Measurements from ENCODE around the gene NTM.

Gene NTM

GRCh38 chr11:131454490-131454889 is 84.1 kb downstream of the NTM start:
- TF ChIP-seq CTCF (conservative IDR thresholded peaks at IDR 0.05; ENCODE audit: low read length): no peak
- DNase-seq (ENCODE audit: low read depth): no peak

GRCh38 chr11:131454989-131455388 is 84.6 kb downstream of the NTM start:
- no peak for TF ChIP-seq CTCF (conservative IDR thresholded peaks at IDR 0.05; ENCODE audit: low read length)
- no peak overlapping the region for H3K4me3 ChIP-seq (ENCODE audit: low read length)
- DNase-seq (ENCODE audit: low read depth): no peak

More at GRCh38 chr11:131454490-131454889, 84.1 kb downstream of the NTM start:
- no peak overlapping the region for H3K4me3 ChIP-seq (ENCODE audit: low read length)

GRCh38 chr11:131455843-131456704 is 85.7 kb downstream of the NTM start:
- TF ChIP-seq CTCF (conservative IDR thresholded peaks at IDR 0.05; ENCODE audit: low read length): no peak

GRCh38 chr11:131457163-131457562 is 86.7 kb downstream of the NTM start:
- DNase-seq (ENCODE audit: low read depth): no peak
- TF ChIP-seq CTCF (conservative IDR thresholded peaks at IDR 0.05; ENCODE audit: low read length): no peak
- no peak overlapping the region for H3K4me3 ChIP-seq (ENCODE audit: low read length)

More at GRCh38 chr11:131455843-131456704, 85.7 kb downstream of the NTM start:
- DNase-seq (ENCODE audit: low read depth): no peak
- H3K4me3 ChIP-seq (ENCODE audit: low read length): no peak overlapping the region

- DNase-seq (ENCODE audit: low read depth): no peak
- no peak for TF ChIP-seq CTCF (conservative IDR thresholded peaks at IDR 0.05; ENCODE audit: low read length)
Observed at GRCh38 chr11:131458421-131458820, 88.0 kb downstream of the NTM start.

GRCh38 chr11:131460931-131461330 is 90.5 kb downstream of the NTM start:
- TF ChIP-seq CTCF (conservative IDR thresholded peaks at IDR 0.05; ENCODE audit: low read length): no peak
- H3K4me3 ChIP-seq (ENCODE audit: low read length): no peak overlapping the region
- no peak for DNase-seq (ENCODE audit: low read depth)

More at GRCh38 chr11:131458421-131458820, 88.0 kb downstream of the NTM start:
- no peak overlapping the region for H3K4me3 ChIP-seq (ENCODE audit: low read length)

GRCh38 chr11:131462622-131463021 is 92.2 kb downstream of the NTM start:
- no peak for TF ChIP-seq CTCF (conservative IDR thresholded peaks at IDR 0.05; ENCODE audit: low read length)
- DNase-seq (ENCODE audit: low read depth): no peak
- H3K4me3 ChIP-seq (ENCODE audit: low read length): no peak overlapping the region
